HCT116 (cell line): ENCODE measurements around the gene SLC6A18. TPM values are rescaled to one million over a fixed set of nuclear protein-coding genes. Genes with fewer than 3 reads are reported as not detected.
A peak's percentile ranks its signal among the peaks of the same experiment; 100 is the strongest.

ENCODE experiments used
- ATAC-seq: fragments of 200-7000 bp; cut with Tn5 transposase; 2 replicates; pipeline ENCODE4 v1.9.1; 2020; ENCODE audit warnings: mild to moderate bottlenecking, moderate library complexity
- BruUV-seq: library from RNA; stranded (reverse); fragments of 400-500 nt; replicated peaks from 2 replicates; lab custom pipeline; 2021; lab: Mats Ljungman, UMichigan
- CTCF ChIA-PET: fragments of 300-600 bp; sonication (Branson Sonifier 250); formaldehyde crosslinking; loops from one replicate; lab custom pipeline; 2021; ENCODE audit warnings: antibody characterized with exemption; lab: Charles Lee
- POLR2A ChIA-PET: fragments of 300-600, 350-600 bp; sonication (Branson Sonifier 250); formaldehyde crosslinking; loops from one replicate; lab custom pipeline; 2021; ENCODE audit warnings: antibody characterized with exemption; lab: Charles Lee
- RAD21 ChIA-PET, 2 experiments: fragments of 300-600 bp; sonication (Branson Sonifier 250); formaldehyde crosslinking; loops; one replicate each; lab custom pipeline; 2023; ENCODE audit warnings: low total read pairs in 2 of 2; ENCODE audit not compliant: uncharacterized antibody in 2 of 2, unreplicated experiment in 2 of 2, low non-redundant PET in 1 of 2; lab: Charles Lee
- DNase-seq: peaks from one replicate; pipeline ENCODE4 v3.0.0-alpha.2; 2010; ENCODE audit warnings: low read depth, low spot score
- H2AFZ ChIP-seq: fragments of 200-600 bp; shearing (Covaris generic), sonication (generic); 2 replicates; pipeline ENCODE4 v1.6.1; 2017; ENCODE audit warnings: low read depth, mixed run types, mixed read lengths, antibody characterized with exemption, low read length; ENCODE audit not compliant: poor library complexity, severe bottlenecking
- H3K27ac ChIP-seq: 2 replicates; pipeline ENCODE4 v1.5.1; 2012; ENCODE audit warnings: low read depth, low read length
- H3K27me3 ChIP-seq: fragments of 200-600 bp; sonication (generic); 2 replicates; pipeline ENCODE4 v1.6.1; 2016; ENCODE audit warnings: mixed run types, low read length, mixed read lengths; ENCODE audit not compliant: insufficient read depth
- H3K36me3 ChIP-seq, 2 experiments: fragments of 200-500 bp in 1 of 2; fragments of 200-600 bp in 1 of 2; sonication (Bioruptor generic) in 1 of 2; sonication (generic) in 1 of 2; 2 replicates each; pipeline versions ENCODE4 v1.5.1 to v1.6.1; 2014 to 2016; ENCODE audit warnings: low read length in 2 of 2, inconsistent platforms in 1 of 2, mixed read lengths in 1 of 2, mixed run types in 1 of 2; ENCODE audit not compliant: insufficient read depth in 2 of 2, control insufficient read depth in 1 of 2
- H3K4me1 ChIP-seq, 2 experiments: fragments of 200-600 bp in 1 of 2; sonication (generic) in 1 of 2; 2 replicates each; pipeline versions ENCODE4 v1.5.1 to v1.6.1; 2012 to 2017; ENCODE audit warnings: low read length in 2 of 2, inconsistent platforms in 1 of 2, mild to moderate bottlenecking in 1 of 2, mixed read lengths in 1 of 2, mixed run types in 1 of 2, moderate library complexity in 1 of 2; ENCODE audit not compliant: insufficient read depth in 2 of 2, control insufficient read depth in 1 of 2
- H3K4me2 ChIP-seq: fragments of 200-600 bp; sonication (generic); 2 replicates; pipeline ENCODE4 v1.6.1; 2017; ENCODE audit warnings: mixed run types, low read length, mixed read lengths
- H3K4me3 ChIP-seq, 2 experiments: fragments of 200-600 bp in 1 of 2; sonication (generic) in 1 of 2; replicated peaks in 1 of 2; 2 replicates each; pipeline ENCODE4 v1.5.1; 2011 to 2016; ENCODE audit warnings: low read length in 2 of 2, control low read depth in 1 of 2, low read depth in 1 of 2, mild to moderate bottlenecking in 1 of 2, mixed read lengths in 1 of 2, mixed run types in 1 of 2
- H3K79me2 ChIP-seq: fragments of 200-600 bp; sonication (generic); 2 replicates; pipeline ENCODE4 v1.6.1; 2017; ENCODE audit warnings: mild to moderate bottlenecking, mixed run types, low read length, moderate library complexity, mixed read lengths; ENCODE audit not compliant: insufficient read depth
- H3K9ac ChIP-seq: fragments of 200-600 bp; sonication (generic); 2 replicates; pipeline ENCODE4 v1.6.1; 2016; ENCODE audit warnings: low read length, mixed read lengths
- H3K9me2 ChIP-seq: fragments of 200-600 bp; sonication (generic), shearing (Covaris generic); 2 replicates; pipeline ENCODE4 v1.6.1; 2017; ENCODE audit warnings: mixed run types, mild to moderate bottlenecking, moderate library complexity; ENCODE audit not compliant: insufficient read depth
- H3K9me3 ChIP-seq, 2 experiments: fragments of 200-500 bp in 1 of 2; fragments of 200-600 bp in 1 of 2; sonication (Bioruptor generic) in 1 of 2; sonication (generic) in 1 of 2; 2 replicates each; pipeline ENCODE4 v1.6.1; 2014 to 2017; ENCODE audit warnings: low read length in 2 of 2, mixed read lengths in 2 of 2, inconsistent platforms in 1 of 2, low read depth in 1 of 2, mild to moderate bottlenecking in 1 of 2, mixed run types in 1 of 2, moderate library complexity in 1 of 2; ENCODE audit not compliant: control insufficient read depth in 1 of 2, insufficient read depth in 1 of 2
- H4K20me1 ChIP-seq: fragments of 200-600 bp; sonication (generic), shearing (Covaris generic); 2 replicates; pipeline ENCODE4 v1.6.1; 2017; ENCODE audit warnings: mixed run types, mild to moderate bottlenecking, moderate library complexity; ENCODE audit not compliant: insufficient read depth
- CTCF ChIP-seq, 3 experiments: fragments of 200-600 bp in 1 of 3; sonication (generic) in 1 of 3; IDR thresholded peaks in 2 of 3; conservative IDR thresholded peaks in 1 of 3; 2 replicates each; pipeline ENCODE4 v1.5.1; 2012 to 2017; ENCODE audit warnings: low read depth in 2 of 3, low read length in 2 of 3, antibody characterized with exemption in 1 of 3, borderline replicate concordance in 1 of 3, control low read depth in 1 of 3, mild to moderate bottlenecking in 1 of 3, mixed read lengths in 1 of 3, mixed run types in 1 of 3, moderate library complexity in 1 of 3; ENCODE audit not compliant: insufficient read depth in 1 of 3
- EGR1 ChIP-seq: IDR thresholded peaks from 2 replicates; pipeline ENCODE4 v1.6.1; 2012; ENCODE audit warnings: low read depth
- FOSL1 ChIP-seq: IDR thresholded peaks from 2 replicates; pipeline ENCODE4 v1.6.1; 2012; ENCODE audit warnings: low read depth
- JUND ChIP-seq: IDR thresholded peaks from 2 replicates; pipeline ENCODE4 v1.6.1; 2012
- POLR2AphosphoS5 ChIP-seq: IDR thresholded peaks from 2 replicates; pipeline ENCODE4 v1.6.1; 2011; ENCODE audit warnings: mild to moderate bottlenecking, low read depth, low read length, moderate library complexity
- RAD21 ChIP-seq: IDR thresholded peaks from 2 replicates; pipeline ENCODE4 v1.6.1; 2012; ENCODE audit warnings: low read depth, mild to moderate bottlenecking
- SP1 ChIP-seq: IDR thresholded peaks from 2 replicates; pipeline ENCODE4 v1.6.1; 2012; ENCODE audit warnings: low read depth
- SRF ChIP-seq: IDR thresholded peaks from 2 replicates; pipeline ENCODE4 v1.6.1; 2012; ENCODE audit warnings: low read depth
- YY1 ChIP-seq: IDR thresholded peaks from 2 replicates; pipeline ENCODE4 v1.6.1; 2011; ENCODE audit warnings: low read length, low read depth, moderate library complexity, mild to moderate bottlenecking; ENCODE audit not compliant: insufficient replicate concordance; ENCODE audit errors: extremely low read depth
- ZBTB33 ChIP-seq: IDR thresholded peaks from 2 replicates; pipeline ENCODE4 v1.6.1; 2011; ENCODE audit warnings: mild to moderate bottlenecking, low read length, moderate library complexity; ENCODE audit not compliant: insufficient replicate concordance; ENCODE audit errors: extremely low read depth
- ZFX ChIP-seq: fragments of 450-650 bp; IDR thresholded peaks from 2 replicates; pipeline ENCODE4 v1.6.1; 2017
- ZNF274 ChIP-seq: fragments of 200-500 bp; sonication (Bioruptor generic); IDR thresholded peaks from 2 replicates; pipeline ENCODE4 v1.6.1; 2014; ENCODE audit warnings: mild to moderate bottlenecking, low read depth, low read length, inconsistent platforms
- intact Hi-C: fragments of 100-400 bp; cut with micrococcal nuclease; formaldehyde crosslinking; loops from 2 replicates; pipeline ENCODE4 v1.10.0; 2022
- total RNA-seq: library from RNA; stranded (reverse); gene quantifications from one replicate; pipeline ENCODE4 v1.2.1, GENCODE V29; 2021; ENCODE audit not compliant: unreplicated experiment

The SLC6A18 gene
- total RNA-seq, 1 experiment from 2014 or later, result not detected

- Histone ChIP-seq H3K4me3 (no peak overlapping the region), H4K20me1 (no peaks in the 10 kb centered on the region), H3K27ac (no peak overlapping the region), H3K9ac (no peak overlapping the region), H3K9me3 (no peaks in the 10 kb centered on the region), H3K4me1 (0 out of 4 replicates have a peak, but pooled peaks cover 0 to 3% of the 10 kb centered on the region in 2 experiments), H3K36me3 (no peaks in the 10 kb centered on the region), H2AFZ (no peak overlapping the region), H3K4me2 (no peak overlapping the region), H3K9me2 (no peaks in the 10 kb centered on the region), H3K79me2 (no peaks in the 10 kb centered on the region), H3K27me3 (peaks cover 2% of the 10 kb centered on the region; the same call in 1 of the 2 replicates)
- ATAC-seq, result no peak
- no TSS peak for BruUV-seq
- RAD21 ChIA-PET, result no interaction called here
- no peak for TF ChIP-seq SRF
- TF ChIP-seq ZNF274, result no peak
- no peak for TF ChIP-seq FOSL1
- TF ChIP-seq ZBTB33, result no peak
- no peak for DNase-seq
- CTCF ChIA-PET, result interaction anchor here (1.1 to 1.3 kb wide), 3 partner anchors 13 to 37 kb away, joined by 3 to 10 read pairs (median 4); no protein-coding TSS in a partner anchor
- intact Hi-C loops, result no loop called here
- POLR2A ChIA-PET, result no interaction called here
Observed at GRCh38 chr5:1203968-1204692, 21.1 kb upstream of the SLC6A18 start.

GRCh38 chr5:1204693-1205242 lies 20.4 kb upstream of the SLC6A18 start:
- ATAC-seq (peak; percentile 63), DNase-seq (peak; percentile 6)
- Histone ChIP-seq H4K20me1 (no peaks in the 10 kb centered on the region), H3K36me3 (no peaks in the 10 kb centered on the region), H3K9me2 (no peaks in the 10 kb centered on the region), H2AFZ (no peak overlapping the region), H3K4me2 (no peak overlapping the region), H3K79me2 (no peaks in the 10 kb centered on the region), H3K4me1 (0 out of 4 replicates have a peak, but pooled peaks cover 0 to 3% of the 10 kb centered on the region in 2 experiments), H3K9me3 (no peaks in the 10 kb centered on the region), H3K4me3 (no peak overlapping the region), H3K9ac (no peak overlapping the region)
- no TSS peak for BruUV-seq
- CTCF ChIA-PET, result interaction anchor here (1.1 to 1.3 kb wide), 3 partner anchors 14 to 37 kb away, joined by 3 to 10 read pairs (median 4); no protein-coding TSS in a partner anchor
- RAD21 ChIA-PET, result no interaction called here
- POLR2A ChIA-PET, result no interaction called here
- TF ChIP-seq CTCF (IDR thresholded peaks at IDR 0.05 in 2 of 3, conservative IDR thresholded peaks at IDR 0.05 in 1 of 3; ENCODE audit: borderline replicate concordance in 1 of 3, insufficient read depth in 1 of 3, low read depth in 2 of 3, low read length in 2 of 3) (peak in 2 of 3 experiments; percentile 42 to 45; a peak in 3 of 6 replicates), POLR2AphosphoS5 (no peak), EGR1 (no peak), JUND (no peak), ZFX (no peak), RAD21 (peak; percentile 33; the same call in 1 of the 2 replicates), SP1 (no peak), YY1 (no peak)
- TF ChIP-seq, all 23 proteins: peak for 2
- intact Hi-C loops, result no loop called here
- H3K27me3 ChIP-seq, result no peaks in the 10 kb centered on the region
- no peak overlapping the region for H3K27ac ChIP-seq
